ENCODE data around the gene FAM177A1. TPM values are rescaled to one million over a fixed set of nuclear protein-coding genes. Genes with fewer than 3 reads are reported as not detected.

Gene FAM177A1
- total RNA-seq, 4 donors from 2014 or later = 35.4 to 166 (median 120) TPM

DNA sequence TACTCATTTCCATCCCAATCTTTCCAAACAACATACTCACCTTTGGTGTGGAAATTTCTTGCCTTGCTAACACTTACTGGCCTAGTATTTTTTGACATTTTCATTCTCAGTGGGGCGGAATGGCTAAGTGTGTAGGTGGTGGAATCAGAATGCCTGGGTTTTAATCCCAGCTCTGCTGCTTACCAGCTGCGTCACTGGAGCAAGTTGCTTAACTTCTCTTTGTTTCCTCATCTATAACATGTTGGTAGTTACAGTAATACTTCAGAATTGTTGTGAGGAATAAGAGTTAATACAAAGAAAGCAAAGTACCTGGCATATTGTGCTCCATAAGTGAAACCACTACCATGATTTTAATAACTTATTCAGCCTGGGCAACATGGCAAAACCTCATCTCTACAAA, 3.0 kb upstream of the FAM177A1 start:
- H3K36me3 ChIP-seq = no peaks in the 10 kb centered on the region
- no peaks in the 10 kb centered on the region for H3K9me3 ChIP-seq
- H3K4me1 ChIP-seq = peaks cover under 1 to 20% (median 12%) of the 10 kb centered on the region in 4 donors
- no peak for DNase-seq
- WGBS, 2 donors (ENCODE audit: low coverage in 1 of 2) = 90 to 96% methylated on average over 2 of the region's 2 CpGs
- H3K27me3 ChIP-seq = no peaks in the 10 kb centered on the region
- H3K4me3 ChIP-seq = no peak overlapping the region
- intact Hi-C loops (cut with DNase I; ENCODE audit: low total_unique reads) (no loop called here), in situ Hi-C loops (cut with MboI; ENCODE audit: low pct_ligation_motif_present in 1 of 4, low pct_unique_long_range_greater_than_20kb in 1 of 4, low sequenced_read_pairs in 3 of 4) (no loop called here)
- TF ChIP-seq POLR2AphosphoS5 (IDR thresholded peaks at IDR 0.05) (no peak), POLR2A (IDR thresholded peaks at IDR 0.05) (no peak), EP300 (IDR thresholded peaks at IDR 0.05; ENCODE audit: low read depth) (no peak)
- TF ChIP-seq, protein P1, sequence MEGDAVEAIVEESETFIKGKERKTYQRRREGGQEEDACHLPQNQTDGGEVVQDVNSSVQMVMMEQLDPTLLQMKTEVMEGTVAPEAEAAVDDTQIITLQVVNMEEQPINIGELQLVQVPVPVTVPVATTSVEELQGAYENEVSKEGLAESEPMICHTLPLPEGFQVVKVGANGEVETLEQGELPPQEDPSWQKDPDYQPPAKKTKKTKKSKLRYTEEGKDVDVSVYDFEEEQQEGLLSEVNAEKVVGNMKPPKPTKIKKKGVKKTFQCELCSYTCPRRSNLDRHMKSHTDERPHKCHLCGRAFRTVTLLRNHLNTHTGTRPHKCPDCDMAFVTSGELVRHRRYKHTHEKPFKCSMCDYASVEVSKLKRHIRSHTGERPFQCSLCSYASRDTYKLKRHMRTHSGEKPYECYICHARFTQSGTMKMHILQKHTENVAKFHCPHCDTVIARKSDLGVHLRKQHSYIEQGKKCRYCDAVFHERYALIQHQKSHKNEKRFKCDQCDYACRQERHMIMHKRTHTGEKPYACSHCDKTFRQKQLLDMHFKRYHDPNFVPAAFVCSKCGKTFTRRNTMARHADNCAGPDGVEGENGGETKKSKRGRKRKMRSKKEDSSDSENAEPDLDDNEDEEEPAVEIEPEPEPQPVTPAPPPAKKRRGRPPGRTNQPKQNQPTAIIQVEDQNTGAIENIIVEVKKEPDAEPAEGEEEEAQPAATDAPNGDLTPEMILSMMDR (IDR thresholded peaks at IDR 0.05) = no peak
- H3K27ac ChIP-seq = no peak overlapping the region

DNA sequence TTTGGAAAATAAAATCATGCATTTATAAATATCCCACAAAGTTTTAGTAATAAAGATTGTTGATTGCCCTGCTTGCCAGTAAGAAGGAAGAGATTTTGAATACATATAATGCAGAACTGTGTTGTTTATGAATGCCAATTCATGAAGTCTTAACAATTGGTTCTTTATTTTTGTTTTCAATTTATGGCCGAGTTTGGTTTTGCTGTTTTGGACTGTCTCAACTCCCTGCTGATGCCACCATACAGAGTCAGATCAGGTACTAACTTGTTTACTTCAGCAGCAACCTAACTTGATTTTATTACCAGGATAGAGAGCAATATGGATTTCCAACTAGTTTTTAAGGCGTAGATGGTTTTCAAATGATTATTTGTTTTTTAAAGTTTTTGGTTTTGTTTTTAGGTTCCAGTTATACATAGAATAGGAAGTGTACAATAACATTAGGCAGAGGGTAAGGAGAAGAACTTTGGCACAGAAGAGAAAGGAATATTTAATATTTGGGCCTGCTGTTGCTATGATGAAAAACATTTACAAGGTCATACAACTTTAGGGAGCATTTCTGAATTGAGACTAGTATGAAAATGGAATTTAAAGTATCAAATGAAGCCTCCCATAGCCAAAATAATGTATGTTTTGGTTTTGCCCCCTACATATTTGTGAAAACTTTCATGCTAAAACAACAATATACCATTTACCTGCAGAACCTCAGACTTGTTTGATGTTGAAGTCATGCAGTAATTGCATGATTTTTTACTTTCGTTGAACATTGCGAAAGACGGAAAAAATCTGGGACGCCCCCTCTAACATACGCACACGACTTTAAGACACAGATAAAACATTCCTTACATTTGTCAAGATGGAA, 904 bp upstream of the FAM177A1 start:
- Histone ChIP-seq H3K4me3 (peak overlapping the region; percentile 39 to 90 (median 85)), H3K27me3 (no peaks in the 10 kb centered on the region), H3K36me3 (peaks cover 0 to 5% (median 0%) of the 10 kb centered on the region in 4 donors), H3K9me3 (no peaks in the 10 kb centered on the region), H3K4me1 (peaks cover 3 to 39% (median 26%) of the 10 kb centered on the region in 4 donors), H3K27ac (peak overlapping the region; percentile 98 to 100 (median 98))
- 16 to 21% methylated on average over 8 of the region's 8 CpGs for WGBS, 2 donors (ENCODE audit: low coverage in 1 of 2)
- intact Hi-C loops (cut with DNase I; ENCODE audit: low total_unique reads) = no loop called here
- no peak for DNase-seq
- in situ Hi-C loops (cut with MboI; ENCODE audit: low pct_ligation_motif_present in 1 of 4, low pct_unique_long_range_greater_than_20kb in 1 of 4, low sequenced_read_pairs in 3 of 4) = no loop called here
- no peak for TF ChIP-seq EP300 (IDR thresholded peaks at IDR 0.05; ENCODE audit: low read depth)
- TF ChIP-seq, protein P1 (IDR thresholded peaks at IDR 0.05) = no peak
- TF ChIP-seq POLR2AphosphoS5 (IDR thresholded peaks at IDR 0.05) = no peak
- no peak for TF ChIP-seq POLR2A (IDR thresholded peaks at IDR 0.05)

DNA sequence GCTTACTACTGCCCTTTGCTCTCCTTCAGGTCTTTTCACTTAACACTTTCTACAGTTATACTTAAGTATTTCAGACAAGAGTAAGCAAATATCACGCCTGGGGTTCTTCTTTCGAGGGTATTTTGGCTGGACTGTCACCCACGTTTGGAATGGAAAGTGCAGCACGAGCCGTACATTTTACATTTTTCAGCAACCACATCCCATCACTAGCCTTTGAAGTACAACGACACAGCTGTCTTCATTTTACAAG, 349 bp upstream of the FAM177A1 start:
- DNase-seq = no peak
- peaks cover 3 to 45% (median 31%) of the 10 kb centered on the region in 4 donors for H3K4me1 ChIP-seq
- H3K9me3 ChIP-seq = no peaks in the 10 kb centered on the region
- peaks cover 0 to 5% (median 0%) of the 10 kb centered on the region in 4 donors for H3K36me3 ChIP-seq
- no peaks in the 10 kb centered on the region for H3K27me3 ChIP-seq
- H3K27ac ChIP-seq = peak overlapping the region; percentile 98 to 100 (median 98)
- TF ChIP-seq, protein P1 (IDR thresholded peaks at IDR 0.05) = no peak
- TF ChIP-seq EP300 (IDR thresholded peaks at IDR 0.05; ENCODE audit: low read depth) (no peak), POLR2AphosphoS5 (IDR thresholded peaks at IDR 0.05) (no peak), POLR2A (IDR thresholded peaks at IDR 0.05) (no peak)
- 0% methylated on average over 3 to 6 of the region's 6 CpGs for WGBS, 2 donors (ENCODE audit: low coverage in 1 of 2)
- peak overlapping the region; percentile 39 to 90 (median 85) for H3K4me3 ChIP-seq
- intact Hi-C loops (cut with DNase I; ENCODE audit: low total_unique reads) = no loop called here
- in situ Hi-C loops (cut with MboI; ENCODE audit: low pct_ligation_motif_present in 1 of 4, low pct_unique_long_range_greater_than_20kb in 1 of 4, low sequenced_read_pairs in 3 of 4) = no loop called here

DNA sequence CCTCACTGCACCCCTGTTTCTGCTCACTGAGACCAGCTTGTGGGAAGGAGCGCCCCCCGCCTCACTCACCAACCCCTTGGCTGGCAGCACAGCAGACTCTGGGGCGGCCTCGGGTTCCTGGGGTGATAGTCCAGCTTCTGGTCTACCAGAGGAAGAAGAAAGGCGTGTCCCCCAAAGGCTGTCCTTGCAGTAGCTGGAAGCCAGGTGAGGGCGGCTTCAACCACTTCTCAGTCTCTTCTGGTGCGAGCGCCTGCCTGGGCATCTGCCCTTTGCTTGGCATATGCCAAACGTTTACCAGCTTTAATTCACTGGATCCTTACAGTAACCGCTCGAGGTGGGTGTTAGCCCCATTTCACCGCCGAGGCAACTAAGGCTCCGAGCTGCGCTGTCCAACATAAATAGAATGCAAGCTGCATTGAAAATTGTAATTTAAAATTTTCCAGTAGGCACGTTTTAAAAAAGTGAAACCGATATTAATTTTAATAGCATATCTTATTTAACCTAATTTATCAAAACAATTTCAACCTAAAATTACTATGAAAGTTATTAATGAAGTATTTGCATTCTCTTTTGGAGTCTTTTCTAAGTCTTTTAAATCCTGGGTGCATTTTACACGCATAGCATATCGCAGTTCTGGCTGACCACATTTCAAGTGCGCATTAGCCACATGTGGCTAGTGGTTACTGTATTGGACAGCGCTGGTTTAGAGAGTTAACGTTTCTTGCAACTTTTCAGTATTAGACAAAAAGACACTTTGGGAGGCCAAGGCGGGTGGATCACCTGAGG, 872 bp downstream of the FAM177A1 start:
- 15 to 17% methylated on average over 15 to 22 of the region's 23 CpGs for WGBS, 2 donors (ENCODE audit: low coverage in 1 of 2)
- peak; percentile 77 for DNase-seq
- Histone ChIP-seq H3K4me3 (peak overlapping the region; percentile 85 to 92 (median 88)), H3K4me1 (peaks cover 7 to 56% (median 39%) of the 10 kb centered on the region in 4 donors), H3K9me3 (no peaks in the 10 kb centered on the region), H3K36me3 (peaks cover 0 to 5% (median 0%) of the 10 kb centered on the region in 4 donors), H3K27me3 (no peaks in the 10 kb centered on the region), H3K27ac (peak overlapping the region; percentile 98 to 100 (median 98))
- TF ChIP-seq, protein P1 (IDR thresholded peaks at IDR 0.05) = peak in 2 of 5 experiments; percentile 6 to 44
- TF ChIP-seq POLR2AphosphoS5 (IDR thresholded peaks at IDR 0.05) = no peak
- in situ Hi-C loops (cut with MboI; ENCODE audit: low pct_ligation_motif_present in 1 of 4, low pct_unique_long_range_greater_than_20kb in 1 of 4, low sequenced_read_pairs in 3 of 4) = no loop called here
- intact Hi-C loops (cut with DNase I; ENCODE audit: low total_unique reads) = no loop called here

Measured in transverse colon (tissue), 4 donors.